HG02981 (cell line): Measurements from ENCODE around the gene IPO4.

Source experiments
- ATAC-seq: cut with Tn5 transposase; IDR thresholded peaks from one replicate; pipeline ENCODE4 v1.9.1; 2021; ENCODE audit warnings: mild to moderate bottlenecking, moderate library complexity; ENCODE audit not compliant: unreplicated experiment

IPO4 gene

DNA sequence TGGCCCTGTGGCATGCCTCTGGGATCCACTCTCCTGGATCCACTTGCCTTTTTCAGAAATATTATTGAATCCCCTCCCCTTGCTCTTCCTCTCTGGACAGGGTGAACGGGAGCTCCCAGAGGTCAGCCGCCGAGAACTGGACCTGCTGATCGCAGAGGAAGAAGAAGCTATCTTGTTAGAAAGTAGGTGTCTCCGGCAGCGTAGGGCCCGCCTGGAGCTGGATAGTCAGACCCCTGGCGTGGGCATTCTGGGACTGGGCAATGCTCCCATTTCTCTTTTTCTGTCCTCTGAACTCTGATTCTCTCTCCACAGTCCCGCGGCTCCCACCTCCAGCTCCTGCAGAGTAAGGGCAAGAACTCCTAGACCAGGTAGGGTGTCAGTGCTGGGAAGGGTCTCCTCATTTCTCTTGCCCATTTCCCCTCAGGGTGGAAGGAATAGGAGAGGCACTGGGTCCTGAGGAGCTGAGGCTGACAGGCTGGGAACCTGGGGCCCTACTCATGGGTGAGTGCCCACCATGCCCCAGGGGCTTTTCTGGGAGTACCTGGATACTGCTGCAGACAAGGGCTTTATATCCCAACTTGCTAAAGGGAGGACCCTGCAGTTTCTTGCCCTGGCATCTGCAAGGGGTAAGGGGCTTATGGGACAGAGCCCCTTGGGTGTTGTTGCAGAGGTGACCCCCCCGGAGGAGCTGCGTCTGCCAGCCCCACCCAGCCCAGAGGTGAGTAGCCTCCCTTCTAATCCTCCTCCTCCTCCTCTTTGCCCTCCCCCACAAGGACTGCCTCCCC lies 11.4 kb downstream of the IPO4 start:
- no peak for ATAC-seq

DNA sequence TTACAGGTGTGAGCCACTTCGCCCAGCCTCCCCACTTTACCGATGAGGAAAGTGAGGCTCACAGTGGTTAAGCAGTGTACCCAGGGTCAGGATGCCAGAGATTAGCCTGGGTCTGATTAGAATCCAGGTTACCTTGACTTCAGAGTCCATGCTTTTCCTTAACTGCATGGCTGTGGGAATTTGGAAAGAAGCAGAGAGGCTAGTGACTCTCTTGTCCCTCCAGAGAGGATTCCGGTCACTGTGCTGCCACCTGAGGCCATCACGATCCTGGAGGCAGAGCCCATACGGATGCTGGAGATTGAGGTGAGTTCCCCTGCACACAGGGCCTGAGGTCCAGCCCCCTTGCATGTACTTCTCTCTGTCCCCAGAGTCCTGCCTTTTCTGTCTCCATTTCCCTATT lies 12.0 kb downstream of the IPO4 start:
- ATAC-seq: no peak

DNA sequence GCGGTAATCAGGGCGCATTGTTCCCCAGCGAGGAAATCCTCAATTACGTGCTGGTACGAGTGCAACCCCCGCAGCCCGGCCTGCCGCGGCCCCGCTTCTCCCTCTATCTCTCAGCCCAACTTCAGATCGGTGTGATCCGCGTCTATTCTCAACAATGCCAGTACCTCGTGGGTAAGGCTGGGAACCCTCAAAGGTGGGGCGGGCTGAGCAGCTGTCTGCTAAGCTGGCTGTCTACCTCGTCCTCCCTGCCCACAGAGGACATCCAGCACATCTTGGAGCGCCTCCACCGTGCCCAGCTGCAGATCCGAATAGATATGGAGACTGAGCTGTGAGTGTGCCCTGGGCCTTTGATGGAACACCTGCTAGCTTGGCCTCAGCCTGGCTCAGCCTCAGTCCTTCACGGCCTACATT lies 15.7 kb downstream of the IPO4 start:
- no peak for ATAC-seq

DNA sequence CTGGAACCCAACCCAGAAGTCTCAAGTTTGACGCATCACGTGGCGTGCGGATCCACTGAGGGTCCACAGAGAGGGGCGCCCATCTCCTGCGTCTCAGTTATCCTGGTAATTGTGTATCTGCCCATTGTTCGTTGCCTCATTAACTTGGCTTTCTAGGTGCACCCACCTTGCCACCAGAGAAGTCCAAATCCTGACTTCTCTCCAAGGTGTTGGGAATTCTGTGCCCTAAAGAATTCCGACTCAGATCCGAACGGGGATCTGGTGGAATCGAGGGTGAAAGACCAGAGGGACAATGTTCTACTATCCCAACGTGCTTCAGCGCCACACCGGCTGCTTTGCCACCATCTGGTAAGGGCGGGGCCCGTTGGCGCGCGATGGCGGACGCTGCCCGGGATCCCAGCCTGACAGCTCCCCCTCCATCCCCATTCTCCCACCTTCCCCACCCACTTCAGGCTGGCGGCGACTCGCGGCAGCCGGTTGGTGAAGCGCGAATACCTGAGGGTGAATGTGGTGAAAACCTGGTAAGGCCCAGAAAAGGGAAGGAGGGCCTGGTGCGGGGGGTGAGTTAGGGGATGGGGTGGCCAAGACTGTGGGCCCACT lies 16.3 kb downstream of the IPO4 start:
- no peak for ATAC-seq

DNA sequence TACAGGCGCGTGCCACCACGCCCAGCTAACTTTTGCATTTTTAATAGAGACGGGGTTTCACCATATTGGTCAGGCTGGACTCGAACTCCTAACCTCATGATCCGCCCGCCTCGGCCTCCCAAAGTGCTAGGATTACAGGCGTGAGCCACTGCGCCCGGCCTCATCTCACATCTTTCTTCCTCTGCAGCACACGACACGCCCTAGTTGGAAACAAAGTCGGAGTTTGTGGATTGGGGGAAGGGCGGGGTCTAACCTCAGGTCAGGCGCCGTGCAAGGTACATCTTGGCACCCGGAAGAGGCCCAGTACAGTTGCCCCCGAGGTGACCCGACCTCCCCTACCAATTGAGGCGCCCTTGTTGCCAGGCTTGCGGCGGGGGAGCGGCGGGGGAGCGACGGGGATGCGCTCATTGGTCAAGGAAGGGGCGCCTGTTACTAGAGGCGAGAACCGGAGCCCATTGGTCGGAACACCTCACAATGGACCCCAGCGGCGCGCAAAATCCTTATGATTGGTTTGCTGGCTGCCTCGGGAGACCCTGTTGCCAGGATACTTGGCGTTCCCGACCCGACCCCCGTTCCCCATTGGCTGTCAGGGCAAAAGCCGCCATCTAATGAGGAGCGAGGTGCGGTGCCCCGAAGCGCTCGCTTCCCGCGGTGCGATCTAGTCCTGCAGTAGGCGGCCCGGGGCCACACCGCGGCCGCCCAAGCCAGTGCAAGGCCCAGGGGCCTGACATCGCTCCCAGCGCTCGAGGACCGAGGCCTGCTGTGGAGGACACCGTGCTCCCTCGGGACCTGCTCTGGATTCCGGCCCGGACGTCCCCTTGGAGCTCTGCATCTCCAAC lies 17.0 kb downstream of the IPO4 start, which contains the start of gene REC8:
Gene REC8 (plus strand): TSS at position 659 of the 839 bp plus-strand sequence. CDS start 473 bp downstream, outside the sequence.
- peak; percentile 81 for ATAC-seq

DNA sequence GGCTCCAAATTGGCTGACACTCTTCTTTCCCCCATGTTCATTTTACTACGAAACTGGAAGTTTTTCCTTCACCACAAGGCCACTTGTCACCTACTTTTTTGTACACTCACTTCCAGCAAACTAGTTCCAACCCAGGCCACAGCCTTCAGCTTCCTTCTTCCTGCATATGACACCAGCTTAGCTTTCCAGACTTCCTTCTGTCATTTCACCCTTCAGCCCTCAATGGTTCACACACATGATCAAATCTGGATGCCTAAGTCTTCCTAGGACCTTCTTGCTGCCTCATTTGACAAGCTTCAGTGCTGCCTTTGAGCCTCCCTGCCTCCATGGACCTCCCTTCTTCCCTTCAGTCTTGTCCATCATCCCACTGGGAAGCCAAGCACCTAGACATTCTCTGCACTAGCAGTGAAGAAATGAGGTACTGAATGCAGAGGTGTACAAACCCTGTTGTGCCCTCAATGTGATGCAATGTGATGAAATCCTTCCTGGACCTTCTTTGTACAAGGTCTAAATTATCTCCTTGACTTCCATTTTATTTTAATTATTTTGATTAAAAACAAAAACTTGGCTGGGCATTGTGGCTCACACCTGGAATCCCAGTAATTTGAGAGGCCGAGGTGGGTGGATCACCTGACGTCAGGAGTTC lies 21.0 kb downstream of the IPO4 start:
- ATAC-seq: no peak

DNA sequence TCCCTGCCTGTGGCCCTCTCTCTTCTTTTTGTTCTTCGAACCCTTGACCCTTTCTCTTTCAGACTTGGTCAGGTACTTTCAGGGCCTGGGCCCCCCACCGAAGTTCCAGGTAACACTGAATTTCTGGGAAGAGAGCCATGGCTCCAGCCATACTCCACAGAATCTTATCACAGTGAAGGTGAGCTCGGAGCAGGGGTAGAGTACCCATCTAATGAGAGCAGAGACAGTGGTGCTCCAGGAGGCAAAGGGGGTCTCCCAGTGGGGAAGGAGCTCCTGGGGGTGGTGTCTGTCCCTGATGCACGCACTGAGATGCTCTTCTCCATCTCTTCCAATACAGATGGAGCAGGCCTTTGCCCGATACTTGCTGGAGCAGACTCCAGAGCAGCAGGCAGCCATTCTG lies 22.8 kb downstream of the IPO4 start:
- no peak for ATAC-seq

DNA sequence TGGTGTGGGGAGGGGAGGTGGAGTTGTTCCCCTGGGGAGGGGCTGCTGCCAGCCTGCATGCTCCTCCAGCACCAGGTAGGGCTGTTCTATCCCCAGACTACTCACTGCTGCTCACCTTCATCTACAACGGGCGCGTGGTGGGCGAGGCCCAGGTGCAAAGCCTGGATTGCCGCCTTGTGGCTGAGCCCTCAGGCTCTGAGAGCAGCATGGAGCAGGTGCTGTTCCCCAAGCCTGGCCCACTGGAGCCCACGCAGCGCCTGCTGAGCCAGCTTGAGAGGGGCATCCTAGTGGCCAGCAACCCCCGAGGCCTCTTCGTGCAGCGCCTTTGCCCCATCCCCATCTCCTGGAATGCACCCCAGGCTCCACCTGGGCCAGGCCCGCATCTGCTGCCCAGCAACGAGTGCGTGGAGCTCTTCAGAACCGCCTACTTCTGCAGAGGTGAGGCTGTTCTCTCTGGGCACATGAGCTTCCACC lies 24.1 kb downstream of the IPO4 start:
- no peak for ATAC-seq

DNA sequence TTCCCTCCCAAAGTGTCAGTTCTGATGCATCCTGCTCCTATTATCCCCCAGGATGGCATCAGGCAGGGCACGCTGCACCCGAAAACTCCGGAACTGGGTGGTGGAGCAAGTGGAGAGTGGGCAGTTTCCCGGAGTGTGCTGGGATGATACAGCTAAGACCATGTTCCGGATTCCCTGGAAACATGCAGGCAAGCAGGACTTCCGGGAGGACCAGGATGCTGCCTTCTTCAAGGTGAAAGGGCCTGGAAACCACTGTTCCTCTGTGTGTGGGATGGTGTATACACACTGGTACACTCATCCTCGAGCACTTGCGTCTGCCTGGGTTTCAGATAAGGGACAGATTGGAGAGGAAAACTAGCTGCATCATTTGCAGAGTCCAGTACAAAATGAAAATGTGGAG lies 26.5 kb downstream of the IPO4 start:
- no peak for ATAC-seq

DNA sequence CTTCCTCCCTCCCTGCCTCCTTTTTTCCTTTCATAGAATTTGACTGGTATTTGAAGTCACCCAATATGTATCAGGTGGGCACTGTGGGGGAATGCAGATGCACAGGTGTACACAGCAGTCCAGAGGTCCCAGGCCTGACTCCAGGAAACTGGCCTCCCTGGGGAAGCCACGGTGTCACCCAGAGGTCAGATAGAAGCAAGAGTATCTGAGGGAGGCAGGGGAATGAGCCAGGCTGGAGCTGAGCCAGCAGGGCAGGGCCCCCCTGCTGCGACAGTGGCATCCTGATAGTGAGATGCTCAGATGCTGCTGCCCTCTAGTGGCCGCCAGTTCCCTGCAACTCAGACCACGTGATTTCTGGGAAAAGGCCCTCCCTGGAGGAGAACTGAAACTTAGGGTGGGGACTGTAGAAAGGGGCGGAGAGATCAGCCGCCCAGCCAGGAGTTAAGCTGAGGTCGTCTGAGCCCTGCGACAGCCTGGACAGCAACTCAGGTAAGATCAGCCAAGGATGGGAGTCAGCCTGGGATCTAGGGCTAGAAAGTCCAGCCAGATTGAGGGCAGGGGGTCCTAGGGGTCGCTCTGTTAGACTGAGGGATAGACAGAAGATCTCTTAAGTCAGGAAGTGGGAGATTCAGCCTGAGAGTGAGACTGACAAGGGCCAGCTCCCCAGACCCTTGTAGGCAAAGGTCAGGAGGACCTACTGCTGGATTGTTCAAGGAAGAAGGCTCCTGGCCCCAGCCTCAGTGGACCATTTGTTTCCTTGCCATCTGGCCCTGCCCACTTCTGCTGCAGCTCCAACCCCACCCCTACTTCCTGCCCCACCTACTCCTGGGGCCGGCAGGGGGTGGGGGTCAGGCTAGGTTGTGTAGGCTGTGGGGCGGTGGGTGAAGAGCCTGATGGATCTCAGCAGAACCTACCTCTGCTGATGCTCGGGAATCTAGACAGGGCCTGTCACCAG lies 27.5 kb downstream of the IPO4 start, which contains the start of gene IRF9:
Gene IRF9 (plus strand): TSS at position 416 of the 955 bp plus-strand sequence. CDS start 880 bp downstream, outside the sequence.
- peak; percentile 76 for ATAC-seq

DNA sequence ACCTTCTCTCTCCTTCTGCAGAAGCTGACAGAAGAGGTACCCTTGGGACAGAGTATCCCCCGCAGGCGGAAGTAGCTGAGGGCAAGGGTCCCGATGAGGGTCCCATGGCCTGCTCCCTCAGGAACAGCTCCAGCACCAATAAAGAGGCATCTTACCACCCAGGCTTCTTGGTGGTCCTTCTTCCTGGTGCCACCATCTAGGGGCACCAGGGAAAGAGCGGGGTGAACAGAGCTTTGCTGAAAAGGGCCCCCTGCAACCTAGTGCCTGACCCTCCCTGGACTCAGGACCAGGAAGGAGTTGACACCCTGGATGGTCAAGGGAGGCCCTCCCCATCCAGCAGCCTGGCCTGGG lies 28.1 kb downstream of the IPO4 start:
- ATAC-seq: no peak

DNA sequence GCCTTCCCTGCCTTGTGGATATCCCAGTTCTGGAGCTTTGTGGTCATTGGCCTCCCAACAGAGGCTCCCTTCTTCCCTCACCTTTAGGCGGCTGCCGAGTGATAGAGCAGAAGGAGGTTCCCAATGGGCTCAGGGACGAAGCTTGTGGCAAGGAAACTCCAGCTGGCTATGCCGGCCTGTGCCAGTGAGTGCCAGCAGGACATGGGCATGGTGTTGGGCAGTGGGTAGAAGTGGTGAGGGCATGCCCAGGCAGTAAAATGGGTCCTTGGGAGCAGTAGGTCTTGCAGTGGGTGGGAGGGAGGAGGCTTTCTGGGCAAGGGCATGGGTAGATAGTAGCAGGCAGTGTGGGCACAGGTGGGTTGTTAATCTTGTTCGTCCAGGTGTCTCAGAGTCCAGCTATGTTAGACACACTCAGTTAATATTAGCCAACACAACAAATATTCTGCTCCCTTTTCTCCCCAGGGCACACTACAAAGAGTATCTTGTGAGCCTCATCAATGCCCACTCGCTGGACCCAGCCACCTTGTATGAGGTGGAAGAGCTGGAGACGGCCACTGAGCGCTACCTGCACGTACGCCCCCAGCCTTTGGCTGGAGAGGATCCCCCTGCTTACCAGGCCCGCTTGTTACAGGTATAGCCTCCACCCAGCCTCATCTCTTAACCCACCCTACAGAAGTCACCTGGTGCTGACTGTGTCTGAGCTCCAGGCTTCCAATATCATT lies 28.7 kb downstream of the IPO4 start:
- ATAC-seq: no peak

DNA sequence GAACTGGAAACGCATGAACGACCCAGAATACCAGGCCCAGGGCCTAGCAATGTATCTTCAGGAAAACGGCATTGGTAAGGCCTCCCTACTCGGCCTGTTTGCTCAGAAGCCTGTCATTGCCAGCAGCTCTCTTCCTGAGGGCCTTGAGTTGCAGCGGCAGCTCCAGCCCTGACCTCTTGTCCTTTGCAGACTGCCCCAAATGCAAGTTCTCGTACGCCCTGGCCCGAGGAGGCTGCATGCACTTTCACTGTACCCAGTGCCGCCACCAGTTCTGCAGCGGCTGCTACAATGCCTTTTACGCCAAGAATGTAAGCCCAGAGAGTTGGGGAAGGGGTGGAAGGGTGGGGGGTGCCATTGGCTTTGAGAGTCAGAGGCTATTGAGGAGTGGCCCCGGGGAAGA lies 31.3 kb downstream of the IPO4 start:
- no peak for ATAC-seq

DNA sequence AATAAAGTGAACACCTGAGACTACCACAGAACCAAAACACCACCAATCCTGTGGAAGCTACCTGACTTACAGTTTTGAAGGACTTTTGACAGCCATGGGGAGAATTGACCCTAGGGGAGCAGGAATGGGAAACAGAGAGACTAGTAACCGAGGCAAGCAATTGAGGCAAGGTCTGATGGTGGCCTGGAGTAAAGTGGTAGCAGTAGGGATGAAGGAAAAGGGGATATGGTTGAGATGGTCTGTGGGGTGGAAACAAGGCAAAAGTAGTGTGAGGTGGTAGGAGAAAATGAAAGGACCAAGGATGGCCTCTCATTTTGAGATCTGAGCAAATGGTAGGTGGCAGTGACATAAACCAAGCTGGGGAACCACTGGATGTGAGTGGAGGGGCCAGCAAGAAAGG lies 31.8 kb downstream of the IPO4 start:
- no peak for ATAC-seq

DNA sequence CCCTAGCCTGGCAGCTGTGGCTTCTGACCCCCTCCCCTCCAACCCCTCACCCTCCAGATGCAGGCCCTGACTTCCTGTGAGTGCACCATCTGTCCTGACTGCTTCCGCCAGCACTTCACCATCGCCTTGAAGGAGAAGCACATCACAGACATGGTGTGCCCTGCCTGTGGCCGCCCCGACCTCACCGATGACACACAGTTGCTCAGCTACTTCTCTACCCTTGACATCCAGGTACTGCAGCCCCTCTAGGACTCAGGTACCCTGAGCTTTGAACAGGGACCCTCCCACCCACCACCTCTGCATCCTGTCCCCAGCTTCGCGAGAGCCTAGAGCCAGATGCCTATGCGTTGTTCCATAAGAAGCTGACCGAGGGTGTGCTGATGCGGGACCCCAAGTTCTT lies 33.5 kb downstream of the IPO4 start:
- no peak for ATAC-seq

DNA sequence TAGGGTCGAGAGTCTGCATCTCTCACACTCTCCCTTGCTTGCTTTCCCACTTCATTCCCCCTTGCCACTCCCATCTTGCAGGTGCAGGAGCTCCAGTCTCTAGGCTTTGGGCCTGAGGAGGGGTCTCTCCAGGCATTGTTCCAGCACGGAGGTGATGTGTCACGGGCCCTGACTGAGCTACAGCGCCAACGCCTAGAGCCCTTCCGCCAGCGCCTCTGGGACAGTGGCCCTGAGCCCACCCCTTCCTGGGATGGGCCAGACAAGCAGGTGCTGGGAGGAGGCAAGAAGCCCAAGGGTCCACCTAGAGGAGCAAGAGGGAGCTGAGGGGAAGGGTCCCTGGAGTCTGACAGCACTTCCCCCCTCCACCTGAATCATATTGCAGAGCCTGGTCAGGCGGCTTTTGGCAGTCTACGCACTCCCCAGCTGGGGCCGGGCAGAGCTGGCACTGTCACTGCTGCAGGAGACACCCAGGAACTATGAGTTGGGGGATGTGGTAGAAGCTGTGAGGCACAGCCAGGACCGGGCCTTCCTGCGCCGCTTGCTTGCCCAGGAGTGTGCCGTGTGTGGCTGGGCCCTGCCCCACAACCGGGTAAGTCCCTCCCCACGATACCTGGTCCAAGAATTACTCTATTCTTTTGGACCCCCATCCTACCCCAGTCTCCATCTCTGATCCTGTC lies 37.1 kb downstream of the IPO4 start:
- ATAC-seq: no peak

DNA sequence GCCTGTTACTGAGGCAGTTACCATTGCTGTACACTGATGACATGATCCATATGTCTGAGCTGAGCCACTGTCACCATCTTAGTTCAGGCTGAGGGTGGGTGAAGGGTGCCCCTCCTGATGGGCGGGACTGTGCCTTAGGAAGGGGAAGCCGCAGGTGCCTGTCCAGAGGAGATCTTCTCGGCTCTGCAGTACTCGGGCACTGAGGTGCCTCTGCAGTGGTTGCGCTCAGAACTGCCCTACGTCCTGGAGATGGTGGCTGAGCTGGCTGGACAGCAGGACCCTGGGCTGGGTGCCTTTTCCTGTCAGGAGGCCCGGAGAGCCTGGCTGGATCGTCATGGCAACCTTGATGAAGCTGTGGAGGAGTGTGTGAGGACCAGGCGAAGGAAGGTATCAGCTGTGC lies 37.6 kb downstream of the IPO4 start:
- ATAC-seq: no peak

DNA sequence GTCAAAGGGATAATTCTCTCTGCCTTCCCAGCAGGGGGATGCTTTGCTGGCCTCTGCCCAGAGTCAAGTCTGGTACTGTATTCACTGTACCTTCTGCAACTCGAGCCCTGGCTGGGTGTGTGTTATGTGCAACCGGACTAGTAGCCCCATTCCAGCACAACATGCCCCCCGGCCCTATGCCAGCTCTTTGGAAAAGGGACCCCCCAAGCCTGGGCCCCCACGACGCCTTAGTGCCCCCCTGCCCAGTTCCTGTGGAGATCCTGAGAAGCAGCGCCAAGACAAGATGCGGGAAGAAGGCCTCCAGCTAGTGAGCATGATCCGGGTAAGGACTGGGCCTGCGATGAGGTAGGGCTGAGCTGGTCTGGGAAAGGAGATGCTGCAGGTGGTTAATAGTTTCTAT lies 38.0 kb downstream of the IPO4 start:
- ATAC-seq: no peak

DNA sequence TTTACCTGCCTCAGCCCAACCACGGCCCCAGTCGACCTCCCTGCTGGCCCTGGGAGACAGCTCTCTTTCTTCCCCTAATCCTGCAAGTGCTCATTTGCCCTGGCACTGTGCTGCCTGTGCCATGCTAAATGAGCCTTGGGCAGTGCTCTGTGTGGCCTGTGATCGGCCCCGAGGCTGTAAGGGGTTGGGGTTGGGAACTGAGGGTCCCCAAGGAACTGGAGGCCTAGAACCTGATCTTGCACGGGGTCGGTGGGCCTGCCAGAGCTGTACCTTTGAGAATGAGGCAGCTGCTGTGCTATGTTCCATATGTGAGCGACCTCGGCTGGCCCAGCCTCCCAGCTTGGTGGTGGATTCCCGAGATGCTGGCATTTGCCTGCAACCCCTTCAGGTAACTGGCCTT lies 38.6 kb downstream of the IPO4 start:
- ATAC-seq: no peak
